DMS53 (cell line): ENCODE data around the gene KRT80.
A peak's percentile ranks its signal among the peaks of the same experiment; 100 is the strongest.

Source experiments
- DNase-seq: peaks from one replicate; lab custom pipeline; 2025; lab: John Stamatoyannopoulos, UW

KRT80 gene

DNA sequence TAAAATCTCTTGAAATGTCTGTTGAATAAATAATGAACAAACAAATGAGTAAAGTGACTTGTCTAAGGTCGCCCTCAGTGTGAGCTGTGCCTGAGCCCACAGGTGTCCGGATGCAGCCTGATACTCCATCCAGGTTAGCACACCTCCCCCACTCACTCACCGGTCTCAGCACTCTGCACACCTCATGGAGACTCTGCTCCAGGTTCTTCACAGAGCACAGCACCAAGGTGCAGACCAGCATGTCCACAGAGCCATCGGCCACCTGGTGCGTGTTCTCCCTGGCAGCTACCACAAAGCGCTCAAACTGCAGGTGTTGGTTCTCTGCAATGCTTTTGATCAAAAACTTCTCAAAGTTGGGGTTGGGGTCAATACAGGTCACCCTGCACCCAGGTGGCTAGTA is 37.1 kb upstream of the KRT80 start:
- peak; percentile 62 for DNase-seq

DNA sequence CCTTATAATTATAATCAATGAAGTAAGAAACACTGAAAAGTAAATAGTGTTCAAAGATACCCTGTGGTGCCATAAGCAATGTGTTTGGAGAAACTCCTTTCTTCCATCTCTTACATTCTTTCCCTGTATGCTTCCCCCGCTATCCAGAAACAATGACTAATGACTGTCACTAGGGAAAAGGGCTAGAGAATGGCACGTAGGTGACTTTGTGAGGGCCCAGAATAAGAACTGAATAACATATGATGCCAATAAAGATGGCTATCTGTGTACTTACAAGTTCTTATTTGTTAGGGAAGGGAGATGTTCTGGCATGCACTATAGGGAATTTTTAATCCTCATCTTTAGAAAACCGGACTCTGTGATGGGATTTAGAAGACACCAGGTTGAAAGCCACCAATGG is 36.6 kb upstream of the KRT80 start:
- DNase-seq, result no peak

DNA sequence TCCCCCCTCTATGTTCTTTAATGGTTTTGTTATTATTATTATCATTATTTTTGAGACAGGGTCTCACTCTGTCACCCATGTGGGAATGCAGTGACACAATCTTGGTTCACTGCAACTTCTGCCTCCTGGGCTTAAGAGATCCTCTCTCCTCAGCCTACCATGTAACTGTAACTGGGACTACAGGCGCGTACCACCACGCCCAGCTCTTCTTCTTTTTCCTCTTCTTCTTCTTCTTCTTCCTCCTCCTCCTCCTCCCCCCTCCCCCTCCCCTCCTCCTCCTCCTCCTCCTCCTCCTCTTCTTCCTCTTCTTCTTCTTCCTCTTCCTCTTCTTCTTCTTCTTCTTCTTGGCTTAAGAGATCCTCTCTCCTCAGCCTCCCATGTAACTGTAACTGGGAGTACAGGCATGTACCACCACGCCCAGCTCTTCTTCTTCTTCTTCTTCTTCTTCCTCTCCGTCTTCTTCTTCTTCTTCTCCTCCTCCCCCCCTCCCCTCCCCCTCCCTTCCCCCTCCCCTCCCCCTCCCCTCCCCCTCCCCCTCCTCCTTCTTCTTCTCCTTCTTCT is 35.9 kb upstream of the KRT80 start:
- DNase-seq, result no peak

- no peak for DNase-seq
Measured at GRCh38 chr12:52226446-52226845, 34.6 kb upstream of the KRT80 start.

DNA sequence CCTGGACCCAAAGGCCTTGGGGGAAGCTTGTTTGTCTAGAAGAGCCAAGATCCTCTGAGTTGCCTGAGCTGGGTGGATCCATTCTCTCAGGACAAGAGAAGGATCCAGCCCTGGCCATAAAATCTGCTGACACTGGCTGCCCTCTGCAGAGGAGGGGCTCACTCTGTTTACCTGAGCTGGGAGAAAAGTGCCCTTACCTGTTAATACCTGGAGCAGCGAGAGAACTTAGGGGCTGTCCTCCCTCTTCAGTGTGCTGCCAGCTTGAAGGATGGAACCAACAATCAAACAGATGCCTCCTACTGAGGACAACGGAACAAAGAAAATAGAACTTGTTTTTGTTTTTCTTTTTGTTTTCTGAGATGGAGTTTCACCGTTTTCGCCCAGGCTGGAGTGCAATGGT is 33.9 kb upstream of the KRT80 start:
- no peak for DNase-seq

- DNase-seq, result no peak
Measured at GRCh38 chr12:52224151-52224550, 32.3 kb upstream of the KRT80 start.

DNA sequence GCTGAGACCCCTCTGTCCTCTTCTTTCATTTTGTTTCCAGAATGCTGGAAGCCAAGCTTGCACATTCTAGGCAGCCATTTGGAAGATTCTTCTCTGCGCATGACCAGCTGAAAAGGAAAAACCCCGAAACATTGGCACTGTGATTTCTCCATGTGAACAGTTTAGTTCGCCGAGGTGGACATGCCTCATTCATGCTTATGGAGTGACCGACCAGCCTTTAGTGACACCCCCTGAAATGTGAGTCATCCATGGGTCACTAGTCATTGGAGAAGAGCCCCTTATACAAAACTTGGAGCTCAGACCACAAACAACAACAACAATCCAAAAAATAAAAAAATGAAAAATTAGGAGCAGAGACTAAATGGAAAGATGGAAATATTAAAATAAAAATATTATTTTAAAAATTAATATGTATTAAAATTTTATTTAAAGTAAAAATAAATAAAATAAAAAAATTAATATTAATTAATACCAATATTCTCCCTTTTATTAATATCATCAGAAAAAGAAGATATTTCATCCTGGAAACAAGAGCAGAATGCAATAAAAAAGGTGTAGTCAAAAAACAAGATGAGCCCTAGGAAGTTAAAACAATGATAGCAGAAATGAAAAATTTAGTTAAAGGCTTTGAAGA is 31.7 kb upstream of the KRT80 start:
- no peak for DNase-seq

GRCh38 chr12:52222692-52223091 is 30.9 kb upstream of the KRT80 start:
- peak; percentile 40 for DNase-seq

DNA sequence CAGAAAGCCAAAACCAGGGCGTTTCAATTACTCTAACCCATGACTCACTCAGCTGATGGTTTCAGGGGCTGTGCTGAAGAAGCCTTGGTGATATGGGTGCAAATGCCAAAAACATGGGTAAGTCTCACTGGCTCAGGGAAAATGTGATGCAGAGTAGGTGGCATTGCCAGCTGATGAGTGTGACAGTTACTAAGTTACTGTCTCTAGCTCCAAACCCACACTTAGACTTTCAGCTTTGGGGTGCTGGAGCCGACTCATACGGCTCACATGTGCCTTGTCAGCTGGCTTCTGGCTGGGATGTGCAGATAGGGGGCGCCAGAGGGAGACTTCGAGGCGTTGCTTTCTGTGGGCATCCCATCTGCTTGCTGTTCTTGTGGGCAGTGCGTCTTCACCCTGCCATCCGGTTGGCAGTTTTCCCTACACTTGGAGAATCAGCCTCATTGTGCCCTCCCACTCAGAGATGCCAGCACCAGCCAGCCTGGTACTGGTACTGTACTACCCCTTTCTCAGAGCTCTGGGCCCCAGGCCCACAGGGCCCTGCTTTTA is 30.2 kb upstream of the KRT80 start:
- DNase-seq, result peak; percentile 91

GRCh38 chr12:52221070-52221781 is 29.4 kb upstream of the KRT80 start:
- DNase-seq, result no peak

DNA sequence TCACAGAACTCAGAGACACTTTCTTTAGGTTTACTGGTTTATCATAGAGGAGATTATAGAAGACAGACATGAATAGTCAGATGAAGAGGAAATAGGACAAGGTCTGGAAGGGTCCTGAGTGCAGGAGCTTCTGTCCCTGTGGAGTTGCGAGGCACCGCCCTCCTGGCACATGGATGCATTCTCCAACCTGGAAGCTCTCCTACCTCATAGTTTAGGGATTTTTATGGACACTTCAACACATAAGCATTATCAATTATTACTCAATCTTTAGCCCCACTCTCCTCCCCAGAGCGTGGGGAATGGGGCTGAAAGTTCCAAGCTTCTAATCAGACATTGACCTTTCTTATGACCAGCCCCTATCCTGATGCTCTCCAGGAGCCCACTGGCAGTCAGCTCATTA is 28.7 kb upstream of the KRT80 start:
- DNase-seq, result no peak

GRCh38 chr12:52218001-52218400 is 26.2 kb upstream of the KRT80 start:
- no peak for DNase-seq

- DNase-seq, result peak; percentile 98
Measured at GRCh38 chr12:52217223-52217622, 25.4 kb upstream of the KRT80 start.

DNA sequence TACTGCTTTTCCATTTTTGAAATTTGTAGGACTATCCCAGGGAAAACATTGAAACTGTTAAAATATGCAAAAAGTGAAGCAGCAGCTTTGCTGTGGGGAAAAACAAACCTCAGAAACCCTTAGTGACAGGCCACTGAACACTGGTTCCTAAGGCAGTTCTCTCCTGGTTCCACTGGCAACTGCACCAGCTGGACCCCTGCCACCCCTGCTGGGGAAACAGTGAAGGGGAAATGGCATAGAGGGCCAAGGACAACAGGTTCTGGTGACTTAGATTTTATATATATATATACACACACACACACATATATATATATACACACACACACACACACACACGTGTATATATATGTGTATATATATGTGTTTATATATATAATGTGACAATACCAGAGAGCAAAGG is 25.0 kb upstream of the KRT80 start:
- peak; percentile 76 for DNase-seq

- no peak for DNase-seq
Measured at GRCh38 chr12:52216100-52216499, 24.3 kb upstream of the KRT80 start.

- DNase-seq, result peak; percentile 96
Measured at GRCh38 chr12:52215587-52216031, 23.8 kb upstream of the KRT80 start.

DNA sequence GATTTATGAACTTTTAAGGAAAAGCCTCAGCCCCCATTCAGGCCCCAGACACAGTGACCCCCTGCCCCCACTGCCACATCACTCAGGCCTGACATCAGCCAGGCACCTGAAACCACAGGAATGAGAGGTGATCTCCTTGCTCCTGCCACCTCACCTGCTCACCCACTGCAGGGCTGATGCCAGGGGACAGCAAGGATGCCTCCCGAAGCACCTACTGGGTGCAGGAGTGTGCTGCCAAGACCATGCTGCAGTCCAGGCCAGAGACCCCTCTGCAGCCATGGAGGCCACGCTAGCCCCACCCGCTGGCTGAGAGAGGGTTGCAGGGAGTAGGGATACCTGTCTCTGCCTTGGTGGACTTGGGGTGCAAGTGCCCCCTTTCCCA is 22.6 kb upstream of the KRT80 start:
- peak; percentile 62 for DNase-seq

- peak; percentile 98 for DNase-seq
Measured at GRCh38 chr12:52213564-52214420, 22.0 kb upstream of the KRT80 start.

GRCh38 chr12:52212701-52213563 is 21.1 kb upstream of the KRT80 start:
- DNase-seq, result no peak

- no peak for DNase-seq
Measured at GRCh38 chr12:52211716-52212585, 20.1 kb upstream of the KRT80 start.
